ENCODE measurements around the gene ENO1.

The ENO1 gene

DNA sequence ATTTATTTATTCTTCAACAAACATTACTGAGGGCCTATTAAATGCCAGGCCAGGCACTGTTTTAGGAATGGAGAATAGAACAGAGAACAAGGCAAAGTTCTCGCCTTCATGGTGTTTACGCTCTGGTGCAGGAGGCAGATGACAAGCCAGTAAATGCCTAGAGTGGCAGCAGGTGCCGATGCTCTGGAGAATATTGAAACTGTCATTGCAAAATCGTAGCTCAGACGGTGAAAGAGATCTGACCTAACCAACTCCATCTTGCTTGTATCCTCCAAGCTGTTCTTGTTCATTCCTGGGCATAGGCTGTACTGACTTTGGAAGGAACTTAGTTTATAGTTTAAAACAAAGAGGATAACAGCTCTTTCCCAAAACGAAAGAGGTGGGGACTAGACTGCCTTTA is 13.5 kb upstream of the ENO1 start:
- Histone ChIP-seq H3K27ac (ENCODE audit: low read depth, low read length, poor library complexity, severe bottlenecking) (no peak overlapping the region), H3F3A (ENCODE audit: insufficient read depth, low read length) (no peaks in the 10 kb centered on the region), H3K79me2 (ENCODE audit: insufficient read depth, low read length) (no peaks in the 10 kb centered on the region), H3K9me3 (ENCODE audit: low read length) (no peaks in the 10 kb centered on the region), H3K4me3 (ENCODE audit: low read depth, low read length, poor library complexity, severe bottlenecking) (no peak overlapping the region), H2AFZ (ENCODE audit: low read length) (no peak overlapping the region), H3K4me2 (ENCODE audit: low read length) (0 out of 2 replicates have a peak overlapping the region, but pooled peaks have one; percentile 2), H3K27me3 (ENCODE audit: insufficient read depth, low read length) (no peaks in the 10 kb centered on the region; the same call in 1 of the 2 replicates), H3K36me3 (ENCODE audit: insufficient read depth, low read length) (no peaks in the 10 kb centered on the region), H3K9ac (ENCODE audit: low read length) (no peak overlapping the region), H4K20me1 (ENCODE audit: insufficient read depth, low read length) (no peaks in the 10 kb centered on the region), H3K4me1 (ENCODE audit: insufficient read depth, low read length, severe bottlenecking) (no peaks in the 10 kb centered on the region), H3K9me2 (ENCODE audit: low read depth, low read length) (no peaks in the 10 kb centered on the region)
- no peak for TF ChIP-seq CTCF (IDR thresholded peaks at IDR 0.05; ENCODE audit: low read length)
- no peak for TF ChIP-seq EZH2 (IDR thresholded peaks at IDR 0.05; ENCODE audit: borderline replicate concordance, low read length)

DNA sequence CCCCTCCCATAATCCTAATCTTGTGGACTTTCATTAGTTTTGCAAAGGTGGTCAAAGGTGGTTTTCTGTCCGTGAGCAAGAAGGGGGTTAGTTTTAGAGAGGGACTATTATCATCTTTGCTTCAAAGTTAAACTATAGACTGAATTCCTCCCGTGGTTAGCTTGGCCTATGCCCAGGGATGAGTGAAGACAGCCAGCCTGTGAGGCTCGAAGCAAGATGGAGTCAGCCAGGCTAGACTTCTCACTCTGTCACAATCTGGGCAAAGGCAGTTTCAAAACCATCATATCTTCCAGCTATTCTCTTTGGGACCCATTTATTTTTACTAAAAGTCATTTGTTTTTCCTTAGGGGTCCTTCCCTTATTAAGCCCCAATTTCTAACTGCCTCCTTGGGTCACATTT is 12.9 kb upstream of the ENO1 start:
- no peaks in the 10 kb centered on the region for H3K36me3 ChIP-seq (ENCODE audit: insufficient read depth, low read length)
- H3K79me2 ChIP-seq (ENCODE audit: insufficient read depth, low read length) = no peaks in the 10 kb centered on the region
- no peak overlapping the region for H3K4me3 ChIP-seq (ENCODE audit: low read depth, low read length, poor library complexity, severe bottlenecking)
- H3K9me3 ChIP-seq (ENCODE audit: low read length) = no peaks in the 10 kb centered on the region
- H2AFZ ChIP-seq (ENCODE audit: low read length) = no peak overlapping the region
- no peaks in the 10 kb centered on the region for H3F3A ChIP-seq (ENCODE audit: insufficient read depth, low read length)
- no peak for TF ChIP-seq CTCF (IDR thresholded peaks at IDR 0.05; ENCODE audit: low read length)
- TF ChIP-seq EZH2 (IDR thresholded peaks at IDR 0.05; ENCODE audit: borderline replicate concordance, low read length) = no peak
- H3K4me2 ChIP-seq (ENCODE audit: low read length) = no peak overlapping the region
- H3K9me2 ChIP-seq (ENCODE audit: low read depth, low read length) = no peaks in the 10 kb centered on the region
- no peaks in the 10 kb centered on the region; the same call in 1 of the 2 replicates for H3K27me3 ChIP-seq (ENCODE audit: insufficient read depth, low read length)
- no peak overlapping the region for H3K9ac ChIP-seq (ENCODE audit: low read length)
- no peak overlapping the region for H3K27ac ChIP-seq (ENCODE audit: low read depth, low read length, poor library complexity, severe bottlenecking)
- H4K20me1 ChIP-seq (ENCODE audit: insufficient read depth, low read length) = no peaks in the 10 kb centered on the region
- H3K4me1 ChIP-seq (ENCODE audit: insufficient read depth, low read length, severe bottlenecking) = no peaks in the 10 kb centered on the region

DNA sequence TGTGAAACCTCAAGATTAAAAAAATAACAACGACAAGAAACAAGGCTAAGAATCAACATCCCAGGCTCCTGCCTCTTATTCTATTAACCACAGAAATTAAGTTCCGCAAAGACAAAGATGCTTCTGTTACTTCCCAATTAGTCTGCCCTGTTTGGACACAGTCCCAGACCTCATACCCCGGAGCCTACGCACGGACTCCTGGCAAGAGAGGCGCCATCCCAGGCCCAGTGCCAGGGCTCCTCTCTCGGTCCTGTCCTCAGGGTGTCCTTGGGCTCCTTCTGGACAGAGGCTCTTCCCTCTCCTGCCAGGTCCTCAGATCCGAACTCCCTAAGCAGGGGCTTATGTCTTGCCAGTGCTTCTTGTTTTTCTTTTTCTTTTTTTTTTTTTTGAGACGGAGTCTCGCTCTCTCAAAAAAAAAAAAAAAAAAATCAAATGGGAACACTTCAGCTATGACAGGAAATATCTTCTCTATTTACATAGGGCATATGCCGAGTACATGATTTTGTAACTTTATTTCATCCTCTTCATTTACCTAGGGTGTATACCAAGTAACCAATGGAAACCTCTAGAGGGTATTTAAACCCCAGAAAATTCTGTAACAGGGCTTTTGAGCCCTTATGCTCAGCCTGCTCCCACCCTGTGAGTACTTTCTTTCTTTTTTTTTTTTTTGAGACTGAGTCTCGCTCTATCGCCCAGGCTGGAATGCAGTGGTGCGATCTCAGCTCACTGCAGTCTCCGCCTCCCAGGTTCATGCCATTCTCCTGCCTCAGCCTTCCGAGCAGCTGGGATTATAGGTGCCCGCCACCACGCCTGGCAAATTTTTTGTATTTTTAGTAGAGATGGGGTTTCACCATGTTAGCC is 11.7 kb upstream of the ENO1 start:
- H3K9me3 ChIP-seq (ENCODE audit: low read length) = no peaks in the 10 kb centered on the region
- H3K4me1 ChIP-seq (ENCODE audit: insufficient read depth, low read length, severe bottlenecking) = no peaks in the 10 kb centered on the region
- H3K27me3 ChIP-seq (ENCODE audit: insufficient read depth, low read length) = no peaks in the 10 kb centered on the region; the same call in 1 of the 2 replicates
- H3K27ac ChIP-seq (ENCODE audit: low read depth, low read length, poor library complexity, severe bottlenecking) = no peak overlapping the region
- H2AFZ ChIP-seq (ENCODE audit: low read length) = no peak overlapping the region
- H3K9me2 ChIP-seq (ENCODE audit: low read depth, low read length) = no peaks in the 10 kb centered on the region
- H3K4me3 ChIP-seq (ENCODE audit: low read depth, low read length, poor library complexity, severe bottlenecking) = no peak overlapping the region
- no peak overlapping the region for H3K4me2 ChIP-seq (ENCODE audit: low read length)
- H3F3A ChIP-seq (ENCODE audit: insufficient read depth, low read length) = no peaks in the 10 kb centered on the region
- no peak for TF ChIP-seq CTCF (IDR thresholded peaks at IDR 0.05; ENCODE audit: low read length)
- TF ChIP-seq EZH2 (IDR thresholded peaks at IDR 0.05; ENCODE audit: borderline replicate concordance, low read length) = no peak
- H3K36me3 ChIP-seq (ENCODE audit: insufficient read depth, low read length) = no peaks in the 10 kb centered on the region
- no peaks in the 10 kb centered on the region for H4K20me1 ChIP-seq (ENCODE audit: insufficient read depth, low read length)
- H3K9ac ChIP-seq (ENCODE audit: low read length) = no peak overlapping the region
- no peaks in the 10 kb centered on the region for H3K79me2 ChIP-seq (ENCODE audit: insufficient read depth, low read length)

Data from OCI-LY1 (cell line).